Liver (tissue), 9 donors: ENCODE results near the gene CEP350. TPM values are rescaled to one million over a fixed set of nuclear protein-coding genes. Genes with fewer than 3 reads are reported as not detected.

Experiments
- DNase-seq: peaks from one replicate; pipeline ENCODE4 v3.0.0-alpha.2; 2017; ENCODE audit warnings: low spot score
- H3K27ac ChIP-seq, 2 donors: one replicate each; pipeline ENCODE4 v1.7.0; 2013; ENCODE audit warnings: inconsistent platforms in 2 of 2, low read length in 2 of 2, control low read depth in 1 of 2, low read depth in 1 of 2, mild to moderate bottlenecking in 1 of 2
- H3K27me3 ChIP-seq, 4 donors: one replicate each; pipeline versions ENCODE4 v1.6.1 to v1.7.0; 2013; ENCODE audit warnings: low read length in 3 of 4, inconsistent platforms in 1 of 4, mild to moderate bottlenecking in 1 of 4, moderate library complexity in 1 of 4; ENCODE audit not compliant: control insufficient read depth in 4 of 4, insufficient read depth in 4 of 4
- H3K36me3 ChIP-seq, 4 donors: one replicate each; pipeline versions ENCODE4 v1.6.1 to v1.7.0; 2013; ENCODE audit warnings: low read length in 3 of 4, mild to moderate bottlenecking in 3 of 4, low read depth in 1 of 4, moderate library complexity in 1 of 4; ENCODE audit not compliant: control insufficient read depth in 4 of 4, insufficient read depth in 3 of 4
- H3K4me1 ChIP-seq, 4 donors: one replicate each; pipeline versions ENCODE4 v1.6.1 to v1.7.0; 2013; ENCODE audit warnings: low read length in 3 of 4, mild to moderate bottlenecking in 3 of 4, moderate library complexity in 1 of 4; ENCODE audit not compliant: control insufficient read depth in 4 of 4, insufficient read depth in 4 of 4
- H3K4me3 ChIP-seq, 3 donors: one replicate each; pipeline versions ENCODE4 v1.6.1 to v1.7.0; 2013; ENCODE audit warnings: low read length in 3 of 3, control low read depth in 1 of 3, low read depth in 1 of 3, mild to moderate bottlenecking in 1 of 3
- H3K9ac ChIP-seq, 2 donors: one replicate each; pipeline ENCODE4 v1.7.0; 2013; ENCODE audit warnings: low read length in 2 of 2, mild to moderate bottlenecking in 2 of 2, moderate library complexity in 2 of 2, control low read depth in 1 of 2, low read depth in 1 of 2
- H3K9me3 ChIP-seq, 4 donors: one replicate each; pipeline versions ENCODE4 v1.6.1 to v1.7.0; 2013; ENCODE audit warnings: low read length in 3 of 4; ENCODE audit not compliant: control insufficient read depth in 4 of 4
- CTCF ChIP-seq: fragments of 150-350 bp; IDR thresholded peaks from 2 replicates; pipeline ENCODE4 v1.5.1; 2017; ENCODE audit warnings: improper control_type of control experiment, low read depth, low read length; ENCODE audit not compliant: missing input control
- FOXA1 ChIP-seq: IDR thresholded peaks from 2 replicates; pipeline ENCODE4 v1.6.1; 2016; ENCODE audit warnings: antibody characterized with exemption
- HNF4A ChIP-seq, 2 donors: conservative IDR thresholded peaks; 2 replicates each; pipeline ENCODE4 v1.6.1; 2016; ENCODE audit warnings: antibody characterized with exemption in 2 of 2, mild to moderate bottlenecking in 2 of 2
- HNF4G ChIP-seq: IDR thresholded peaks from 2 replicates; pipeline ENCODE4 v1.6.1; 2016; ENCODE audit warnings: antibody characterized with exemption
- REST ChIP-seq: IDR thresholded peaks from 2 replicates; pipeline ENCODE4 v1.6.1; 2016; ENCODE audit warnings: antibody characterized with exemption, mild to moderate bottlenecking
- SP1 ChIP-seq: IDR thresholded peaks from 2 replicates; pipeline ENCODE4 v1.6.1; 2018; ENCODE audit warnings: antibody characterized with exemption, mild to moderate bottlenecking
- TAF1 ChIP-seq: conservative IDR thresholded peaks from 2 replicates; pipeline ENCODE4 v1.6.1; 2016; ENCODE audit warnings: antibody characterized with exemption, mild to moderate bottlenecking
- YY1 ChIP-seq: IDR thresholded peaks from 2 replicates; pipeline ENCODE4 v1.6.1; 2016; ENCODE audit warnings: antibody characterized with exemption, mild to moderate bottlenecking
- whole genome bisulfite sequencing: extraction: QIAGEN DNeasy Blood & Tissue Kit; methylation state at CpG from one replicate; pipeline ENCODE4 v1.1.7; 2013; 5-methylcytosine and 5-hydroxymethylcytosine counted together
- polyA plus RNA-seq, 2 donors: library from polyadenylated mRNA; stranded (reverse) in 1 of 2; unstranded in 1 of 2; fragments of 200-250 nt in 1 of 2; fragments of >200 nt in 1 of 2; fragmentation: Nextera tagmentation in 1 of 2; extraction: Ambion mirVana in 1 of 2; gene quantifications; one replicate each; pipeline versions ENCODE4 v1.2.1 to v1.2.3, GENCODE V29; 2013 to 2015
- total RNA-seq, 2 donors: library from RNA; depleted of rRNA; stranded (reverse); fragments of >200 nt; gene quantifications; one replicate each; pipeline ENCODE4 v1.2.3, GENCODE V29; 2014
- TF ChIP-seq, protein P1 (sequence below): IDR thresholded peaks from 2 replicates; pipeline ENCODE4 v1.6.1; 2016; ENCODE audit warnings: antibody characterized with exemption
- donor health status: healthy.
- donor health status: healthy.
- donor health status: healthy.
- donor health status: healthy.
- donor health status: healthy.

CEP350 gene
- total and polyA plus RNA-seq, 4 donors: 4.5 to 49.0 (median 18.9) TPM

DNA sequence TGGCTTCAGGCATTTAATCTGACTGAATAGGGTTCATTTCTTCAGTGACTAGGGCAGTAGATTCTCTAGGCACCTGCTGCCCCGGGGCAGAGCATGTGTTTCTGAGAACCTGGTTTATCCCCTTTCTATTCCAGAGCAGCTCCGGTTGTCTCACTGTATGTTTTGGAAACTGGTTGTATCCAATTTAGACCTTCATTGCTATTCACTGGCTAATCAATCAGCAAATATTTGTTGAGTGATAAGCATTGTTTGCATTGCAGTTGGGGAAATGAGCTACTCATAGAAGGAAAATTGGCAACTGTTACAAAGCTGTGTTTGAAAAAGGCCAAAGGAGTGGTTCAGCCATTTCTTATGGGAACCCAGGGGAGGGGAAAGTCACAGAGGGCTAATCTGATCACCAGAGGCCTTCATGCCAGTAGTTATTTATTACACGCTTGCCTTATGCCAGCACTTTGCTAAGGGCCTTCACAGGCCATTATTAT, 203.0 kb downstream of the CEP350 start (continued):
- TF ChIP-seq CTCF: no peak
- TF ChIP-seq HNF4G: no peak

DNA sequence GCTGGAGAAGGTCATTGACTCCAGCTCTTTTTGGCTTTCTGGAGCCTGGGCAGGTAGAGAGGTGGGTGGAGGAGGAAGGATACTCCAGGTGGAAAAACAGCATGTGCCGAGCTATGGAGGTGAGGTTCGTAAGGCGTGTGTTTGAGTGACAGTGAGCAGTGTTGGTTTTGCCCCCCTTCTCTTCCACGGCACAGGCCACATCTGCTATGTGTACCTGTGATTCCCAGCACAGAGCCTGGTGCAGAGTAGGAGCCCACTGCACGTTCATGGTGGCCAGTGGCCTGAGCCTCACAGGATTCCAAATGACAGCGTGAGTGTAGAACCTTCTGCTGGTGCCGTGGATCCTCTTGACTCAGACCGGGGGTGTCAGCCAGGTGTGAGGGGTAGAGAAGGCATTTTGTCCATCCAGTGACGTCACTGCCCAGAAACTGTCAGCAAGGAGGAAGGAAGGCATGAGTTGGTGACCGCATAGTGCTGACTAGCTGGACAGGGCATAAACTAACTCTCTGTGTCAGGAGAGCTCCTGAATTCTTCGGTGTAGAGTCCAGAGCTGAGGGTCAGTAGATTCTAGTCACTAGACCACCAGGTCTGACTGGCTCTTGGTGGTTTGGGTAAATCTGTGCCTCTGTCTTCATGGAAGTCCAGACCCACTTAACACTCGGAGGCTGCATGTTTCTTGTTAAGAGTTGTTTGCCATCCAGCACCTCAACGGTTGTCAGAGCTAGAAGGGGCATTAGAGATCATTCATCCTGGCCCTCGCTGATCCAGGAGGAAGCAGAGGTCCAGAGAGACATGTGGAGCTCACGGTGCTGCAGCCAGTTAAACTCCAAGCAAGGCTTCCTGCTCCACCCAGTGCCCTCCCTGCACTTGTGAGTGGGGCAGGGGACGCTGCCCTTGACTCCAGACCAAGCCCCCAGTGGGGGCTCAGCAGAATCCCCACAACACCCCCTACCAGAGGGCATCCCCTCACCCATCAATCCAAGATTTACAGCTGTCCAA, 203.8 kb downstream of the CEP350 start:
- no peak overlapping the region for H3K4me3 ChIP-seq
- H3K36me3 ChIP-seq: no peaks in the 10 kb centered on the region
- H3K27me3 ChIP-seq: peaks cover 0 to 3% (median 0%) of the 10 kb centered on the region in 4 donors
- peak overlapping the region; percentile 14 to 35 for H3K27ac ChIP-seq
- H3K9me3 ChIP-seq: no peaks in the 10 kb centered on the region
- WGBS: 75% methylated on average over 16 of the region's 16 CpGs
- H3K4me1 ChIP-seq: peaks cover 12 to 41% (median 31%) of the 10 kb centered on the region in 4 donors
- DNase-seq: no peak
- TF ChIP-seq TAF1 (no peak), REST (no peak)
- H3K9ac ChIP-seq: no peak overlapping the region

GRCh38 chr1:180160357-180160756, 205.7 kb downstream of the CEP350 start:
- Histone ChIP-seq H3K36me3 (no peaks in the 10 kb centered on the region), H3K27me3 (peaks cover 0 to 8% (median 1%) of the 10 kb centered on the region in 4 donors), H3K4me3 (no peak overlapping the region), H3K27ac (no peak overlapping the region), H3K4me1 (peaks cover 12 to 32% (median 26%) of the 10 kb centered on the region in 4 donors), H3K9ac (no peak overlapping the region), H3K9me3 (no peaks in the 10 kb centered on the region)
- TF ChIP-seq HNF4A (conservative IDR thresholded peaks at IDR 0.05): no peak
- no peak for TF ChIP-seq FOXA1
- TF ChIP-seq YY1: no peak
- no peak for TF ChIP-seq TAF1
- TF ChIP-seq, protein P1, sequence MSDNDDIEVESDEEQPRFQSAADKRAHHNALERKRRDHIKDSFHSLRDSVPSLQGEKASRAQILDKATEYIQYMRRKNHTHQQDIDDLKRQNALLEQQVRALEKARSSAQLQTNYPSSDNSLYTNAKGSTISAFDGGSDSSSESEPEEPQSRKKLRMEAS: no peak
- TF ChIP-seq REST: no peak
- TF ChIP-seq SP1: no peak
- TF ChIP-seq HNF4G: no peak
- DNase-seq: no peak
- 76% methylated on average over 1 of the region's 1 CpG for whole genome bisulfite sequencing
